Liver (tissue), 3 donors: ENCODE data around the gene AXIN1.

Experiments
- ATF3 ChIP-seq: IDR thresholded peaks from 2 replicates; pipeline ENCODE4 v1.6.1; 2016; ENCODE audit warnings: antibody characterized with exemption
- FOXA2 ChIP-seq: IDR thresholded peaks from 2 replicates; pipeline ENCODE4 v1.6.1; 2016; ENCODE audit warnings: antibody characterized with exemption
- GABPA ChIP-seq, 2 donors: IDR thresholded peaks in 1 of 2; conservative IDR thresholded peaks in 1 of 2; 2 replicates each; pipeline ENCODE4 v1.6.1; 2016; ENCODE audit warnings: antibody characterized with exemption in 2 of 2, mild to moderate bottlenecking in 1 of 2, moderate library complexity in 1 of 2
- JUND ChIP-seq, 2 donors: IDR thresholded peaks; 2 replicates each; pipeline ENCODE4 v1.6.1; 2016; ENCODE audit warnings: antibody characterized with exemption in 2 of 2
- MAX ChIP-seq: IDR thresholded peaks from 2 replicates; pipeline ENCODE4 v1.6.1; 2016; ENCODE audit warnings: antibody characterized with exemption
- NR2F2 ChIP-seq: IDR thresholded peaks from 2 replicates; pipeline ENCODE4 v1.6.1; 2016; ENCODE audit warnings: antibody characterized with exemption
- RAD21 ChIP-seq, 2 donors: IDR thresholded peaks; 2 replicates each; pipeline ENCODE4 v1.6.1; 2016; ENCODE audit warnings: antibody characterized with exemption in 2 of 2, mild to moderate bottlenecking in 2 of 2
- REST ChIP-seq: IDR thresholded peaks from 2 replicates; pipeline ENCODE4 v1.6.1; 2016; ENCODE audit warnings: antibody characterized with exemption, mild to moderate bottlenecking
- SP1 ChIP-seq: IDR thresholded peaks from 2 replicates; pipeline ENCODE4 v1.6.1; 2018; ENCODE audit warnings: antibody characterized with exemption, mild to moderate bottlenecking
- TAF1 ChIP-seq: conservative IDR thresholded peaks from 2 replicates; pipeline ENCODE4 v1.6.1; 2016; ENCODE audit warnings: antibody characterized with exemption, mild to moderate bottlenecking
- YY1 ChIP-seq: IDR thresholded peaks from 2 replicates; pipeline ENCODE4 v1.6.1; 2016; ENCODE audit warnings: antibody characterized with exemption, mild to moderate bottlenecking
- TF ChIP-seq, protein P1 (sequence below): fragments of 150-350 bp; IDR thresholded peaks from 2 replicates; pipeline ENCODE4 v1.5.1; 2017; ENCODE audit warnings: improper control_type of control experiment, low read depth, low read length; ENCODE audit not compliant: missing input control
- donor health status: healthy.
- donor health status: healthy.

DNA sequence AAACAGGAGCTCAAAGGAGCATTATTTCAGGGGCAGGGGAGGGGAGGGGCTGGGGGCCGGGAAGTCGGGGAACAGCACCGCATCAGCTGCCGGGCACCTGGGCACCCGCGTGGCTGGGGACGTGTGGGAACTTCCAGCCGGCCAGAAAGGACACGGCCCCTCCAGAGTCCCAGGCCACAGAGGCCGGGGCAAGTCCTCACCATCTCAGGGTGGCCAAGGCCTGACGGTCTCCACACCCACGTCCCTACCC, 28.2 kb upstream of the AXIN1 start:
- no peak for TF ChIP-seq JUND (IDR thresholded peaks at IDR 0.05)
- TF ChIP-seq, protein P1, sequence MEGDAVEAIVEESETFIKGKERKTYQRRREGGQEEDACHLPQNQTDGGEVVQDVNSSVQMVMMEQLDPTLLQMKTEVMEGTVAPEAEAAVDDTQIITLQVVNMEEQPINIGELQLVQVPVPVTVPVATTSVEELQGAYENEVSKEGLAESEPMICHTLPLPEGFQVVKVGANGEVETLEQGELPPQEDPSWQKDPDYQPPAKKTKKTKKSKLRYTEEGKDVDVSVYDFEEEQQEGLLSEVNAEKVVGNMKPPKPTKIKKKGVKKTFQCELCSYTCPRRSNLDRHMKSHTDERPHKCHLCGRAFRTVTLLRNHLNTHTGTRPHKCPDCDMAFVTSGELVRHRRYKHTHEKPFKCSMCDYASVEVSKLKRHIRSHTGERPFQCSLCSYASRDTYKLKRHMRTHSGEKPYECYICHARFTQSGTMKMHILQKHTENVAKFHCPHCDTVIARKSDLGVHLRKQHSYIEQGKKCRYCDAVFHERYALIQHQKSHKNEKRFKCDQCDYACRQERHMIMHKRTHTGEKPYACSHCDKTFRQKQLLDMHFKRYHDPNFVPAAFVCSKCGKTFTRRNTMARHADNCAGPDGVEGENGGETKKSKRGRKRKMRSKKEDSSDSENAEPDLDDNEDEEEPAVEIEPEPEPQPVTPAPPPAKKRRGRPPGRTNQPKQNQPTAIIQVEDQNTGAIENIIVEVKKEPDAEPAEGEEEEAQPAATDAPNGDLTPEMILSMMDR: no peak
- no peak for TF ChIP-seq SP1
- no peak for TF ChIP-seq YY1
- TF ChIP-seq RAD21 (IDR thresholded peaks at IDR 0.05): no peak
- TF ChIP-seq TAF1: no peak
- no peak for TF ChIP-seq MAX
- no peak for TF ChIP-seq ATF3
- no peak for TF ChIP-seq GABPA (IDR thresholded peaks at IDR 0.05 in 1 of 2, conservative IDR thresholded peaks at IDR 0.05 in 1 of 2)
- no peak for TF ChIP-seq REST
- TF ChIP-seq FOXA2: no peak
- TF ChIP-seq NR2F2: no peak
